Suprapubic skin (tissue), 3 donors: Measurements from ENCODE around the gene CCNC.

Experiments used
- CTCF ChIP-seq, 2 donors: fragments of 200-600 bp in 1 of 2; fragments of 450-650 bp in 1 of 2; sonication (generic) in 1 of 2; IDR thresholded peaks; one replicate each; pipeline ENCODE4 v1.5.1; 2016 to 2019; ENCODE audit warnings: antibody characterized with exemption in 2 of 2, mild to moderate bottlenecking in 1 of 2, moderate library complexity in 1 of 2
- POLR2A ChIP-seq, 2 donors: fragments of 450-650 bp; IDR thresholded peaks; one replicate each; pipeline ENCODE4 v1.6.1; 2017; ENCODE audit warnings: antibody characterized with exemption in 2 of 2, mild to moderate bottlenecking in 2 of 2, moderate library complexity in 2 of 2

DNA sequence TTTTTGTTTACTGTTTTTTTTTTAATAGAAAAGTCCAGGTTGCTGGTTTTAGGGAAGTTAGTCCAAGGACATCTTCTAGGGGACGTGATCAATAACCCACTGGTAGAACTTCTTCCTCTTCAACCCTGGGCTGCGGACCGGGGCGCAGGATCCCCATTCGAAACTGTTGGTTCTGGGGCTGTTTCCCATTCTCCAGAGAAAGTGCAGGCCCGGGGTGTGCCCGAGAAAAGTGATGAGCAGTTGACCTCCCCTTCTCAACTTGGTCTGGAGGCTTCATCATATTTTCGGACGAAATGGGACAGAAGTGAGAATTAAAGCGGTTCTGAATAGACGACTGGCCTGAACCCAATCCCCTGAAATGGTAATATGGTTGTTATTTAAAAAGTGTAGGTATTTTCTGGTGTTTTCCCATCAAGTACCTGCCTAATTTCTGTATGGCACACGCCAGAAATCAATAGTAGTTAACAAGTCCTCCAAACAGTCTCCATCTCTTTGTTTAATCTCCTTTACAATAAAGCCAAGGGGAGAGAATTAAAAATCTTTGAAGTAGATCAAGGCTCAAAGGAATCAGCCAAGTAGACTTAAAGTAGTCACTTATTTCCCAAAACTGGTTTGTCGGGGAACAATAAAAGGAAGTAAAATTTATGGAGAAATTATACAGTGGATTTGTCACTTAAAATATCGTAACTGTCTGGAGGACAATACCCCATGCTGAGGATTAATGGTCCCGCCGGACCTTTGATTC, 37.6 kb upstream of the CCNC start:
- TF ChIP-seq CTCF (IDR thresholded peaks at IDR 0.05): no peak
- TF ChIP-seq POLR2A (IDR thresholded peaks at IDR 0.05): no peak
